HEK293 (cell line): ENCODE measurements around the gene TMEM41A.

Experiments used
- MZF1 ChIP-seq: fragments of 450-650 bp; formaldehyde crosslinking; IDR thresholded peaks from 2 replicates; pipeline ENCODE4 v1.5.1; 2017; ENCODE audit warnings: missing biosample characterization, missing genetic modification characterization, borderline replicate concordance
- ZBTB7A ChIP-seq: fragments of 450-650 bp; formaldehyde crosslinking; IDR thresholded peaks from 2 replicates; pipeline ENCODE4 v1.5.1; 2016; ENCODE audit warnings: low read depth, missing biosample characterization, missing genetic modification characterization
- ZNF169 ChIP-seq: fragments of 450-650 bp; formaldehyde crosslinking; IDR thresholded peaks from 2 replicates; pipeline ENCODE4 v1.5.1; 2016; ENCODE audit warnings: missing biosample characterization, missing genetic modification characterization
- ZNF174 ChIP-seq: fragments of 450-650 bp; formaldehyde crosslinking; IDR thresholded peaks from 2 replicates; pipeline ENCODE4 v1.5.0; 2017; ENCODE audit warnings: missing biosample characterization, mild to moderate bottlenecking, missing genetic modification characterization
- ZNF274 ChIP-seq, 2 experiments: fragments of 200-500 bp in 1 of 2; fragments of 450-650 bp in 1 of 2; sonication (Bioruptor generic) in 1 of 2; formaldehyde crosslinking in 1 of 2; IDR thresholded peaks; 2 replicates each; pipeline versions ENCODE4 v1.5.1 to v1.6.1; 2014 to 2016; ENCODE audit warnings: borderline replicate concordance in 1 of 2, inconsistent platforms in 1 of 2, low read length in 1 of 2, missing biosample characterization in 1 of 2, missing genetic modification characterization in 1 of 2
- ZNF335 ChIP-seq: fragments of 450-650 bp; formaldehyde crosslinking; conservative IDR thresholded peaks from 2 replicates; pipeline ENCODE4 v1.5.1; 2016; ENCODE audit warnings: missing biosample characterization, missing genetic modification characterization
- ZNF37A ChIP-seq: fragments of 450-650 bp; IDR thresholded peaks from 2 replicates; pipeline ENCODE4 v1.5.1; 2018; ENCODE audit warnings: missing biosample characterization, missing genetic modification characterization
- ZNF510 ChIP-seq: fragments of 450-650 bp; formaldehyde crosslinking; IDR thresholded peaks from 2 replicates; pipeline ENCODE4 v1.5.1; 2018; ENCODE audit warnings: mild to moderate bottlenecking, missing genetic modification characterization, missing biosample characterization; ENCODE audit not compliant: insufficient replicate concordance
- ZNF549 ChIP-seq: fragments of 450-650 bp; IDR thresholded peaks from 2 replicates; pipeline ENCODE4 v1.5.1; 2018; ENCODE audit warnings: missing biosample characterization, missing genetic modification characterization, mild to moderate bottlenecking, inconsistent platforms, moderate library complexity
- ZNF555 ChIP-seq: fragments of 450-650 bp; formaldehyde crosslinking; conservative IDR thresholded peaks from 2 replicates; pipeline ENCODE4 v1.5.1; 2017; ENCODE audit warnings: missing biosample characterization, mild to moderate bottlenecking, missing genetic modification characterization, inconsistent platforms
- ZNF561 ChIP-seq: fragments of 450-650 bp; IDR thresholded peaks from 2 replicates; pipeline ENCODE4 v1.5.1; 2018; ENCODE audit warnings: missing biosample characterization, missing genetic modification characterization, borderline replicate concordance
- TF ChIP-seq, protein P1 (sequence below): fragments of 450-650 bp; formaldehyde crosslinking; IDR thresholded peaks from 2 replicates; pipeline ENCODE4 v1.5.1; 2016; ENCODE audit warnings: missing biosample characterization, missing genetic modification characterization
- TF ChIP-seq, protein P2 (sequence below): fragments of 450-650 bp; formaldehyde crosslinking; IDR thresholded peaks from 2 replicates; pipeline ENCODE4 v1.5.1; 2016; ENCODE audit warnings: missing biosample characterization, missing genetic modification characterization, borderline replicate concordance
- TF ChIP-seq, protein P3 (sequence below): fragments of 450-650 bp; formaldehyde crosslinking; IDR thresholded peaks from 2 replicates; pipeline ENCODE4 v1.5.1; 2016; ENCODE audit warnings: missing biosample characterization, missing genetic modification characterization

DNA sequence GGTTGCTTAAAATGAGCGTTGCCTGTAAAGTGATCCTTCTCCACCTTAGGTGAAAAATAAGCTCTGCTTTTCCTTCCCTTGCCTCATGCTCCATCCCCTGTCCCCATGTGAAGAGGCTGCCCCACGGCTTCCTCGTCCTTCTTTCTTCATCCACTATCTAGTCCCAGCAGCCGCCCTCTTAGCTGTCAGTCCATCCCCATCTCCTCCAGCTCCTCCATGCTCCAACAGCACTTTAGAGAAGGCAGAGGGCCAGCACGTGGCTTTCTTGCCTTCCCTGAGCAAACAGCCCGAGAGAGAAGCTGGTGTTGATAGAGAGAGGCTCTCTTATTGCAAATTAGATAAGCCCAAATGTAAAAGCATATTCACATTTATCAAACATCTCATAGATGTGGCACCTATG lies 9.0 kb upstream of the TMEM41A start:
- no peak for TF ChIP-seq ZNF555 (tag by site-specific recombination)
- TF ChIP-seq MZF1 (tag by site-specific recombination) = no peak
- no peak for TF ChIP-seq ZNF510 (tag by site-specific recombination)
- no peak for TF ChIP-seq ZBTB7A (tag by site-specific recombination)
- TF ChIP-seq ZNF174 = no peak
- no peak for TF ChIP-seq ZNF561 (tag by site-specific recombination)
- TF ChIP-seq, protein P1, sequence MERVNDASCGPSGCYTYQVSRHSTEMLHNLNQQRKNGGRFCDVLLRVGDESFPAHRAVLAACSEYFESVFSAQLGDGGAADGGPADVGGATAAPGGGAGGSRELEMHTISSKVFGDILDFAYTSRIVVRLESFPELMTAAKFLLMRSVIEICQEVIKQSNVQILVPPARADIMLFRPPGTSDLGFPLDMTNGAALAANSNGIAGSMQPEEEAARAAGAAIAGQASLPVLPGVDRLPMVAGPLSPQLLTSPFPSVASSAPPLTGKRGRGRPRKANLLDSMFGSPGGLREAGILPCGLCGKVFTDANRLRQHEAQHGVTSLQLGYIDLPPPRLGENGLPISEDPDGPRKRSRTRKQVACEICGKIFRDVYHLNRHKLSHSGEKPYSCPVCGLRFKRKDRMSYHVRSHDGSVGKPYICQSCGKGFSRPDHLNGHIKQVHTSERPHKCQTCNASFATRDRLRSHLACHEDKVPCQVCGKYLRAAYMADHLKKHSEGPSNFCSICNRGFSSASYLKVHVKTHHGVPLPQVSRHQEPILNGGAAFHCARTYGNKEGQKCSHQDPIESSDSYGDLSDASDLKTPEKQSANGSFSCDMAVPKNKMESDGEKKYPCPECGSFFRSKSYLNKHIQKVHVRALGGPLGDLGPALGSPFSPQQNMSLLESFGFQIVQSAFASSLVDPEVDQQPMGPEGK (tag by site-specific recombination) = no peak
- no peak for TF ChIP-seq ZNF169 (tag by site-specific recombination)
- TF ChIP-seq, protein P2, sequence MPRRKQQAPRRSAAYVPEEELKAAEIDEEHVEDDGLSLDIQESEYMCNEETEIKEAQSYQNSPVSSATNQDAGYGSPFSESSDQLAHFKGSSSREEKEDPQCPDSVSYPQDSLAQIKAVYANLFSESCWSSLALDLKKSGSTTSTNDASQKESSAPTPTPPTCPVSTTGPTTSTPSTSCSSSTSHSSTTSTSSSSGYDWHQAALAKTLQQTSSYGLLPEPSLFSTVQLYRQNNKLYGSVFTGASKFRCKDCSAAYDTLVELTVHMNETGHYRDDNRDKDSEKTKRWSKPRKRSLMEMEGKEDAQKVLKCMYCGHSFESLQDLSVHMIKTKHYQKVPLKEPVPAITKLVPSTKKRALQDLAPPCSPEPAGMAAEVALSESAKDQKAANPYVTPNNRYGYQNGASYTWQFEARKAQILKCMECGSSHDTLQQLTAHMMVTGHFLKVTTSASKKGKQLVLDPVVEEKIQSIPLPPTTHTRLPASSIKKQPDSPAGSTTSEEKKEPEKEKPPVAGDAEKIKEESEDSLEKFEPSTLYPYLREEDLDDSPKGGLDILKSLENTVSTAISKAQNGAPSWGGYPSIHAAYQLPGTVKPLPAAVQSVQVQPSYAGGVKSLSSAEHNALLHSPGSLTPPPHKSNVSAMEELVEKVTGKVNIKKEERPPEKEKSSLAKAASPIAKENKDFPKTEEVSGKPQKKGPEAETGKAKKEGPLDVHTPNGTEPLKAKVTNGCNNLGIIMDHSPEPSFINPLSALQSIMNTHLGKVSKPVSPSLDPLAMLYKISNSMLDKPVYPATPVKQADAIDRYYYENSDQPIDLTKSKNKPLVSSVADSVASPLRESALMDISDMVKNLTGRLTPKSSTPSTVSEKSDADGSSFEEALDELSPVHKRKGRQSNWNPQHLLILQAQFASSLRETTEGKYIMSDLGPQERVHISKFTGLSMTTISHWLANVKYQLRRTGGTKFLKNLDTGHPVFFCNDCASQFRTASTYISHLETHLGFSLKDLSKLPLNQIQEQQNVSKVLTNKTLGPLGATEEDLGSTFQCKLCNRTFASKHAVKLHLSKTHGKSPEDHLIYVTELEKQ (tag by site-specific recombination) = no peak
- TF ChIP-seq, protein P3, sequence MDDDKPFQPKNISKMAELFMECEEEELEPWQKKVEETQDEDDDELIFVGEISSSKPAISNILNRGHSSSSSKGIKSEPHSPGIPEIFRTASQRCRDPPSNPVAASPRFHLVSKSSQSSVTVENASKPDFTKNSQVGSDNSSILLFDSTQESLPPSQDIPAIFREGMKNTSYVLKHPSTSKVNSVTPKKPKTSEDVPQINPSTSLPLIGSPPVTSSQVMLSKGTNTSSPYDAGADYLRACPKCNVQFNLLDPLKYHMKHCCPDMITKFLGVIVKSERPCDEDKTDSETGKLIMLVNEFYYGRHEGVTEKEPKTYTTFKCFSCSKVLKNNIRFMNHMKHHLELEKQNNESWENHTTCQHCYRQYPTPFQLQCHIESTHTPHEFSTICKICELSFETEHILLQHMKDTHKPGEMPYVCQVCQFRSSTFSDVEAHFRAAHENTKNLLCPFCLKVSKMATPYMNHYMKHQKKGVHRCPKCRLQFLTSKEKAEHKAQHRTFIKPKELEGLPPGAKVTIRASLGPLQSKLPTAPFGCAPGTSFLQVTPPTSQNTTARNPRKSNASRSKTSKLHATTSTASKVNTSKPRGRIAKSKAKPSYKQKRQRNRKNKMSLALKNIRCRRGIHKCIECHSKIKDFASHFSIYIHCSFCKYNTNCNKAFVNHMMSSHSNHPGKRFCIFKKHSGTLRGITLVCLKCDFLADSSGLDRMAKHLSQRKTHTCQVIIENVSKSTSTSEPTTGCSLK (tag by site-specific recombination) = no peak
- TF ChIP-seq ZNF549 (tag by site-specific recombination) = no peak
- no peak for TF ChIP-seq ZNF274 (IDR thresholded peaks at IDR 0.05; ENCODE audit: low read length)
- TF ChIP-seq ZNF274 (tag by site-specific recombination; IDR thresholded peaks at IDR 0.05; ENCODE audit: borderline replicate concordance) = no peak
- no peak for TF ChIP-seq ZNF335 (tag by site-specific recombination)
- no peak for TF ChIP-seq ZNF37A (tag by site-specific recombination)
